OCI-LY7 (cell line): ENCODE results near the gene PITPNB. TPM values are rescaled to one million over a fixed set of nuclear protein-coding genes. Genes with fewer than 3 reads are reported as not detected.

Experiments used
- BruUV-seq: library from RNA; stranded (reverse); fragments of 400-500 nt; replicated peaks from 2 replicates; lab custom pipeline; 2021; lab: Mats Ljungman, UMichigan
- CTCF ChIA-PET: fragments of 300-600 bp; sonication (Branson Sonifier 250); formaldehyde crosslinking; loops from one replicate; lab custom pipeline; 2022; ENCODE audit warnings: antibody characterized with exemption; ENCODE audit not compliant: unreplicated experiment; lab: Charles Lee
- POLR2A ChIA-PET: fragments of 300-600 bp; sonication (Branson Sonifier 250); formaldehyde crosslinking; loops from one replicate; lab custom pipeline; 2022; ENCODE audit warnings: antibody characterized with exemption; lab: Charles Lee
- DNase-seq: peaks from one replicate; pipeline ENCODE4 v3.0.0-alpha.2; 2015; ENCODE audit warnings: low spot score
- H2AFZ ChIP-seq: fragments of 200-600 bp; sonication (generic), shearing (Covaris generic); 2 replicates; pipeline ENCODE4 v1.6.1; 2014; ENCODE audit warnings: mild to moderate bottlenecking, antibody characterized with exemption, low read length, moderate library complexity
- H3K27ac ChIP-seq: fragments of 200-600 bp; sonication (generic); 2 replicates; pipeline ENCODE4 v1.5.1; 2014; ENCODE audit warnings: mixed run types, low read depth, mild to moderate bottlenecking, moderate library complexity, low read length, inconsistent platforms; ENCODE audit not compliant: poor library complexity, severe bottlenecking
- H3K36me3 ChIP-seq: fragments of 200-600 bp; sonication (generic); 2 replicates; pipeline ENCODE4 v1.6.1; 2014; ENCODE audit warnings: mild to moderate bottlenecking, antibody characterized with exemption, low read length, moderate library complexity, mixed read lengths; ENCODE audit not compliant: insufficient read depth
- H3K4me1 ChIP-seq: fragments of 200-600 bp; sonication (generic); 2 replicates; pipeline ENCODE4 v1.5.1; 2014; ENCODE audit warnings: mild to moderate bottlenecking, low read length; ENCODE audit not compliant: insufficient read depth, poor library complexity, severe bottlenecking
- H3K4me2 ChIP-seq: fragments of 200-600 bp; sonication (generic); 2 replicates; pipeline ENCODE4 v1.6.1; 2014; ENCODE audit warnings: mild to moderate bottlenecking, low read length
- H3K4me3 ChIP-seq: fragments of 200-600 bp; sonication (generic); 2 replicates; pipeline ENCODE4 v1.5.1; 2014; ENCODE audit warnings: mild to moderate bottlenecking, low read depth, low read length; ENCODE audit not compliant: poor library complexity, severe bottlenecking
- H3K79me2 ChIP-seq: fragments of 200-600 bp; sonication (generic); 2 replicates; pipeline ENCODE4 v1.6.1; 2016; ENCODE audit warnings: low read depth, mild to moderate bottlenecking, low read length, moderate library complexity, mixed read lengths; ENCODE audit not compliant: insufficient read depth
- H3K9me2 ChIP-seq: fragments of 200-600 bp; sonication (generic); 2 replicates; pipeline ENCODE4 v1.6.1; 2016; ENCODE audit warnings: mild to moderate bottlenecking, low read length, mixed read lengths; ENCODE audit not compliant: insufficient read depth
- H3K9me3 ChIP-seq: fragments of 200-600 bp; sonication (generic); 2 replicates; pipeline ENCODE4 v1.6.1; 2014; ENCODE audit warnings: mild to moderate bottlenecking, mixed run types, low read length, mixed read lengths
- H4K20me1 ChIP-seq: fragments of 200-600 bp; sonication (generic); 2 replicates; pipeline ENCODE4 v1.6.1; 2014; ENCODE audit warnings: mild to moderate bottlenecking, antibody characterized with exemption, low read length, moderate library complexity, mixed read lengths; ENCODE audit not compliant: insufficient read depth
- EZH2phosphoT487 ChIP-seq: fragments of 200-600 bp; sonication (generic); IDR thresholded peaks from 2 replicates; pipeline ENCODE4 v1.6.1; 2018; ENCODE audit warnings: low read depth, borderline replicate concordance, mild to moderate bottlenecking, mixed run types, antibody characterized with exemption, low read length, moderate library complexity, mixed read lengths
- intact Hi-C: fragments of 100-400 bp; cut with micrococcal nuclease; formaldehyde crosslinking; loops from one replicate; pipeline ENCODE4 v1.10.0; 2022; ENCODE audit not compliant: unreplicated experiment
- total RNA-seq, 2 experiments: library from RNA; depleted of rRNA in 1 of 2; stranded (reverse); fragments of >200 nt in 1 of 2; shearing (Covaris generic) in 1 of 2; gene quantifications; 2 replicates each; pipeline ENCODE4 v1.2.3, GENCODE V29; 2014 to 2022
- TF ChIP-seq, protein P1 (sequence below): fragments of 200-600 bp; sonication (generic); conservative IDR thresholded peaks from 2 replicates; pipeline ENCODE4 v1.5.1; 2014; ENCODE audit warnings: mild to moderate bottlenecking, antibody characterized with exemption, low read length, moderate library complexity, mixed read lengths

The PITPNB gene
- total RNA-seq, 2 experiments from 2014 or later: 21.8 to 97.4 TPM

DNA sequence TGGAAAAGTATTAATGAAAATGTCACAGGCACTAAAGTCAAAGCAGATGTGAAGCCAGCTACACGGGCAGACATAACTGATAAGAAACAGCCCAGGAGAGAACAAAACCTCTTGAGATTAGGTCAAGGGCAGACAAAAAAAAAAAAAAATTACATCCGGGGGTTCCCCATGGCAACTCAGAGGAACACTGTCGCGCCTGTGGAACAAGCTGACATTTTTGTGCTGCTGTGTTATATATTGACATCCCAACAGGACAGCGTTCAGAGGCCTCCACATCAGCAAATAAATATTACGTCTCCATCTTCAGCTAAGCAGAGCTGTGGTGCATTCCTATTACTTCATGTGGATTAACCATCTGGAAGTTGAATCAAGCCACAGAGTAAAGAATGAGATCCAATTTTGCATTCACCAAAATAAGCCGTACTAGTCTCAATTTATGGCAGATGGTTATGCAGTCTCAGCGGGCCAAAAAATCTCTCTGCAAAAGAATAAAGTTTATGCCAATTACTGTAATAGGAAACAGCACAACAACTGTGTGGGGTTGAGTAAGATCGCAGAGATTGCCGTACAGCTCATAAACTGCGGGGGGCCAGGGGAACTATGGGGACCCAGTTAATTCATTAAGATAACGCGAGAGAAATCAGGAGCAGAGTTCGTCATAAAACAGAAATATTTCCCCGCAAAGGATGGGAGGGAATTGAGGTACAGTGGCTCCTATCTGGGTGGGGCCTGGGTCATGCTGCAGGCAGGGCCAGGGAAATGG is 76.2 kb downstream of the PITPNB start:
- Histone ChIP-seq H3K4me1 (no peaks in the 10 kb centered on the region), H2AFZ (no peak overlapping the region), H3K4me2 (no peak overlapping the region), H3K9me2 (no peaks in the 10 kb centered on the region), H3K4me3 (no peak overlapping the region), H4K20me1 (no peaks in the 10 kb centered on the region), H3K36me3 (no peaks in the 10 kb centered on the region), H3K79me2 (no peaks in the 10 kb centered on the region), H3K27ac (no peak overlapping the region), H3K9me3 (0 out of 2 replicates have a peak, but pooled peaks cover under 1% of the 10 kb centered on the region)
- no TSS peak for BruUV-seq
- POLR2A ChIA-PET: no interaction called here
- CTCF ChIA-PET: no interaction called here
- TF ChIP-seq, protein P1, sequence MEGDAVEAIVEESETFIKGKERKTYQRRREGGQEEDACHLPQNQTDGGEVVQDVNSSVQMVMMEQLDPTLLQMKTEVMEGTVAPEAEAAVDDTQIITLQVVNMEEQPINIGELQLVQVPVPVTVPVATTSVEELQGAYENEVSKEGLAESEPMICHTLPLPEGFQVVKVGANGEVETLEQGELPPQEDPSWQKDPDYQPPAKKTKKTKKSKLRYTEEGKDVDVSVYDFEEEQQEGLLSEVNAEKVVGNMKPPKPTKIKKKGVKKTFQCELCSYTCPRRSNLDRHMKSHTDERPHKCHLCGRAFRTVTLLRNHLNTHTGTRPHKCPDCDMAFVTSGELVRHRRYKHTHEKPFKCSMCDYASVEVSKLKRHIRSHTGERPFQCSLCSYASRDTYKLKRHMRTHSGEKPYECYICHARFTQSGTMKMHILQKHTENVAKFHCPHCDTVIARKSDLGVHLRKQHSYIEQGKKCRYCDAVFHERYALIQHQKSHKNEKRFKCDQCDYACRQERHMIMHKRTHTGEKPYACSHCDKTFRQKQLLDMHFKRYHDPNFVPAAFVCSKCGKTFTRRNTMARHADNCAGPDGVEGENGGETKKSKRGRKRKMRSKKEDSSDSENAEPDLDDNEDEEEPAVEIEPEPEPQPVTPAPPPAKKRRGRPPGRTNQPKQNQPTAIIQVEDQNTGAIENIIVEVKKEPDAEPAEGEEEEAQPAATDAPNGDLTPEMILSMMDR: no peak
- no peak for TF ChIP-seq EZH2phosphoT487
- intact Hi-C loops: no loop called here
- DNase-seq: no peak

DNA sequence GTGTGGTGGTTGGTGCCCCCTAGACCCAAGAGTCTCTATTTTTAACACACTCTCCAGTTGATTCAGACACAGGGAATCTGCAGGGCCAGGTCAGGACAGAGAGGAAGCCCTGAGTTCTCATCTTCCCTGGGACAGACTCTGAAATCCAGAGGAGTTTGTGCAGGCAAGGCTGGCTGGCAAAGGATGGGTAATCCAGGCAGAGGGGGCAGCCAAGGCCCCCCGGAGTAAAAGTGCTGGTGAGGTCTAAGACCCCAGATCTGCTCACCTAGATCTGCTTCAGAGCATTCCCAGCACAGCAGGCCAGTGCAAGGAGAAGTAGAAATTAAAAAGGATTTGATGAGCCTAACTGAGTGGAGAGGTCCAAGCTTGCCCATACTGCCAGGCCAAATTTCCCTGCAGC is 76.9 kb downstream of the PITPNB start:
- Histone ChIP-seq H3K36me3 (no peaks in the 10 kb centered on the region), H3K27ac (no peak overlapping the region), H2AFZ (no peak overlapping the region), H3K4me1 (no peaks in the 10 kb centered on the region), H3K9me3 (0 out of 2 replicates have a peak, but pooled peaks cover 4% of the 10 kb centered on the region), H4K20me1 (no peaks in the 10 kb centered on the region), H3K4me2 (no peak overlapping the region), H3K4me3 (no peak overlapping the region), H3K79me2 (no peaks in the 10 kb centered on the region), H3K9me2 (no peaks in the 10 kb centered on the region)
- intact Hi-C loops: no loop called here
- BruUV-seq: no TSS peak
- ChIA-PET CTCF (no interaction called here), POLR2A (no interaction called here)
- TF ChIP-seq, protein P1: no peak
- no peak for TF ChIP-seq EZH2phosphoT487
- DNase-seq: no peak

DNA sequence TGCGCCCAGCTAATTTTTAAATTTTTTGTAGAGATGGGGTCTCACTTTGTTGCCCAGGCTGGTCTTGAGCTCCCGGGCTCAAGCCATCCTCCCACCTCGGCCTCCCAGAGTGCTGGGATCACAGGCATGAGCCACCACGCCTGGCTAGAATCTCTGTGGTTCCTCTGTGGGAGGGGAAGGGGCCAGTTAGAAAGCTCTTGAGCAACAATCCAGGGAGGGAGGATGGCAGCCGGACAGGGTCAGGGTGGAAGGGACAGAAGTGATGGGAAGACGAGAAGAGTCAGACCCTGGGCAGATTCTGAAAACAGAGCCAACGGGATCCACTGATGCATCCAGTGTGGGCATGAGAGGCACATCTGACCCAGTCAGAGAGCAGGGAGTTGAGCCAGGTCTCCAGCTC is 78.6 kb downstream of the PITPNB start:
- intact Hi-C loops: no loop called here
- Histone ChIP-seq H3K4me3 (no peak overlapping the region), H2AFZ (no peak overlapping the region), H3K4me1 (no peaks in the 10 kb centered on the region), H4K20me1 (no peaks in the 10 kb centered on the region), H3K36me3 (no peaks in the 10 kb centered on the region), H3K9me3 (0 out of 2 replicates have a peak, but pooled peaks cover 4% of the 10 kb centered on the region), H3K9me2 (no peaks in the 10 kb centered on the region), H3K79me2 (no peaks in the 10 kb centered on the region), H3K27ac (no peak overlapping the region), H3K4me2 (no peak overlapping the region)
- CTCF ChIA-PET: no interaction called here
- no peak for DNase-seq
- POLR2A ChIA-PET: interaction anchor here (1.0 kb wide), 1 partner anchor 23 kb away, joined by 3 read pairs; no protein-coding TSS in a partner anchor
- no TSS peak for BruUV-seq
- TF ChIP-seq, protein P1: no peak
- TF ChIP-seq EZH2phosphoT487: no peak
